GM23338 (cell line): ENCODE results near the gene SNAPC1. TPM values are rescaled to one million over a fixed set of nuclear protein-coding genes. Genes with fewer than 3 reads are reported as not detected.
A peak's percentile ranks its signal among the peaks of the same experiment; 100 is the strongest.

ENCODE experiments used
- ATAC-seq: fragments of 200-7000 bp; cut with Tn5 transposase; 3 replicates; pipeline ENCODE4 v1.9.1; 2020
- DNase-seq: peaks from one replicate; pipeline ENCODE4 v3.0.0-alpha.2; 2015; ENCODE audit warnings: low spot score
- H2AFZ ChIP-seq: fragments of 200-600 bp; sonication (generic); 2 replicates; pipeline ENCODE4 v1.8.0; 2016; ENCODE audit warnings: antibody characterized with exemption, mild to moderate bottlenecking, moderate library complexity
- H3F3A ChIP-seq: fragments of 200-600 bp; sonication (generic); replicated peaks from 2 replicates; pipeline ENCODE4 v1.8.0; 2017; ENCODE audit warnings: antibody characterized with exemption, mixed run types, low read depth
- H3K27ac ChIP-seq: fragments of 200-600 bp; sonication (generic); 2 replicates; pipeline ENCODE4 v1.6.1; 2016; ENCODE audit warnings: low read depth
- H3K27me3 ChIP-seq: fragments of 200-600 bp; sonication (generic); 2 replicates; pipeline ENCODE4 v1.8.0; 2016; ENCODE audit warnings: mild to moderate bottlenecking, mixed run types, moderate library complexity; ENCODE audit not compliant: insufficient read depth
- H3K36me3 ChIP-seq: fragments of 200-600 bp; sonication (generic); 2 replicates; pipeline ENCODE4 v1.8.0; 2016; ENCODE audit warnings: mild to moderate bottlenecking; ENCODE audit not compliant: insufficient read depth
- H3K4me1 ChIP-seq: fragments of 200-600 bp; sonication (generic); 2 replicates; pipeline ENCODE4 v1.8.0; 2016; ENCODE audit warnings: mild to moderate bottlenecking, moderate library complexity; ENCODE audit not compliant: insufficient read depth
- H3K4me2 ChIP-seq: fragments of 200-600 bp; sonication (generic); 2 replicates; pipeline ENCODE4 v1.7.1; 2017; ENCODE audit warnings: mixed run types
- H3K4me3 ChIP-seq: fragments of 200-600 bp; sonication (generic); 2 replicates; pipeline ENCODE4 v1.6.1; 2016; ENCODE audit warnings: mixed run types
- H3K79me2 ChIP-seq: fragments of 200-600 bp; sonication (generic); replicated peaks from 2 replicates; pipeline ENCODE4 v1.8.0; 2017; ENCODE audit warnings: mild to moderate bottlenecking; ENCODE audit not compliant: insufficient read depth
- H3K9me2 ChIP-seq: fragments of 200-600 bp; sonication (generic); 2 replicates; pipeline ENCODE4 v1.8.0; 2017; ENCODE audit not compliant: insufficient read depth
- H4K20me1 ChIP-seq: fragments of 200-600 bp; sonication (generic); replicated peaks from 2 replicates; pipeline ENCODE4 v1.8.0; 2017; ENCODE audit warnings: mild to moderate bottlenecking; ENCODE audit not compliant: insufficient read depth
- H3K27ac Mint-ChIP-seq: 2 replicates; pipeline ENCODE4 v1.8.0; 2020; ENCODE audit warnings: inconsistent platforms, mild to moderate bottlenecking, moderate library complexity, mixed read lengths
- H3K27me3 Mint-ChIP-seq: 3 replicates; pipeline ENCODE4 v1.8.0; 2022; ENCODE audit warnings: low read depth, mild to moderate bottlenecking, moderate library complexity, mixed read lengths, inconsistent platforms; ENCODE audit not compliant: insufficient read depth, poor library complexity
- H3K36me3 Mint-ChIP-seq: 3 replicates; pipeline ENCODE4 v1.8.0; 2021; ENCODE audit warnings: low read depth, mild to moderate bottlenecking, inconsistent platforms, moderate library complexity, mixed read lengths
- H3K4me1 Mint-ChIP-seq: 3 replicates; pipeline ENCODE4 v1.8.0; 2020; ENCODE audit warnings: mild to moderate bottlenecking, inconsistent platforms, mixed read lengths
- H3K4me3 Mint-ChIP-seq: 3 replicates; pipeline ENCODE4 v1.8.0; 2021; ENCODE audit warnings: moderate library complexity, mild to moderate bottlenecking, inconsistent platforms, mixed read lengths
- H3K9me3 Mint-ChIP-seq: 3 replicates; pipeline ENCODE4 v1.8.0; 2020; ENCODE audit warnings: moderate library complexity, mild to moderate bottlenecking, inconsistent platforms, mixed read lengths
- CREB1 ChIP-seq: fragments of 250-450 bp; sonication (Bioruptor Pico); IDR thresholded peaks from 2 replicates; pipeline ENCODE4 v1.5.0; 2020; ENCODE audit warnings: low read depth, mild to moderate bottlenecking, moderate library complexity
- CTCF ChIP-seq, 2 experiments: fragments of 200-600 bp in 1 of 2; sonication (generic) in 1 of 2; conservative IDR thresholded peaks; 2 replicates each; pipeline versions ENCODE4 v1.5.1 to v1.6.1; 2016 to 2017; ENCODE audit warnings: antibody characterized with exemption in 2 of 2, low read depth in 2 of 2, mild to moderate bottlenecking in 2 of 2, moderate library complexity in 1 of 2
- EZH2 ChIP-seq: fragments of 200-600 bp; sonication (generic); IDR thresholded peaks from one replicate; pipeline ENCODE4 v1.8.0; 2017; ENCODE audit warnings: antibody characterized with exemption, mild to moderate bottlenecking, low read depth; ENCODE audit not compliant: unreplicated experiment
- EZH2phosphoT487 ChIP-seq: fragments of 200-600 bp; sonication (generic); IDR thresholded peaks from one replicate; pipeline ENCODE4 v1.8.1; 2018; ENCODE audit warnings: antibody characterized with exemption; ENCODE audit not compliant: unreplicated experiment
- NANOG ChIP-seq: IDR thresholded peaks from 2 replicates; pipeline ENCODE4 v1.6.1; 2016; ENCODE audit warnings: antibody characterized with exemption, borderline replicate concordance
- POLR2AphosphoS5 ChIP-seq: IDR thresholded peaks from 2 replicates; pipeline ENCODE4 v1.6.1; 2016; ENCODE audit warnings: antibody characterized with exemption, low read depth
- REST ChIP-seq: IDR thresholded peaks from one replicate; pipeline ENCODE4 v1.6.1; 2018; ENCODE audit warnings: antibody characterized with exemption; ENCODE audit not compliant: unreplicated experiment
- ZNF331 ChIP-seq: fragments of 250-450 bp; sonication (Bioruptor Pico); IDR thresholded peaks from 2 replicates; pipeline ENCODE4 v1.5.0; 2020; ENCODE audit warnings: low read depth, mild to moderate bottlenecking, moderate library complexity
- ZNF462 ChIP-seq: fragments of 250-450 bp; sonication (Bioruptor Pico); IDR thresholded peaks from 2 replicates; pipeline ENCODE4 v1.5.0; 2020; ENCODE audit warnings: mild to moderate bottlenecking, moderate library complexity
- polyA plus RNA-seq: library from polyadenylated mRNA; unstranded; fragments of >200 nt; fragmentation: Nextera tagmentation; extraction: Ambion mirVana; gene quantifications from 2 replicates; pipeline ENCODE4 v1.2.1, GENCODE V29; 2016
- total RNA-seq: library from RNA; depleted of rRNA; stranded (reverse); fragments of >200 nt; shearing (Covaris generic); gene quantifications from 2 replicates; pipeline ENCODE4 v1.2.3, GENCODE V29; 2014

The SNAPC1 gene
- total and polyA plus RNA-seq, 2 experiments from 2014 or later = 14.8 to 33.4 TPM

- Histone ChIP-seq H3K4me1 (peaks cover 15% of the 10 kb centered on the region), H4K20me1 (no peaks in the 10 kb centered on the region), H3K27ac (peak overlapping the region; percentile 95), H3K36me3 (no peaks in the 10 kb centered on the region), H3K4me2 (0 out of 2 replicates have a peak overlapping the region, but pooled peaks have one; percentile 3), H2AFZ (no peak overlapping the region), H3F3A (no peaks in the 10 kb centered on the region), H3K4me3 (no peak overlapping the region), H3K79me2 (no peaks in the 10 kb centered on the region), H3K27me3 (no peaks in the 10 kb centered on the region), H3K9me2 (peaks cover 6% of the 10 kb centered on the region; the same call in 1 of the 2 replicates)
- Mint-ChIP-seq H3K27ac (peak overlapping the region; percentile 1; the same call in 1 of the 2 replicates), H3K4me1 (peaks cover 43% of the 10 kb centered on the region), H3K9me3 (peaks cover 3% of the 10 kb centered on the region; the same call in 1 of the 3 replicates), H3K36me3 (no peaks in the 10 kb centered on the region), H3K4me3 (no peak overlapping the region; the same call in 2 of the 3 replicates), H3K27me3 (peaks cover 13% of the 10 kb centered on the region)
- ATAC-seq (no peak), DNase-seq (peak; percentile 46)
- TF ChIP-seq NANOG (no peak), ZNF331 (CRISPR knock-in tag) (no peak), EZH2 (no peak), CTCF (conservative IDR thresholded peaks at IDR 0.05; ENCODE audit: low read depth in 2 of 2) (no peak), ZNF462 (CRISPR knock-in tag) (no peak), EZH2phosphoT487 (no peak), REST (no peak), POLR2AphosphoS5 (no peak), CREB1 (no peak)
Measured at GRCh38 chr14:61754627-61755381, 7.4 kb upstream of the SNAPC1 start.
